Inflammatory macrophage (primary cell): ENCODE measurements around the gene RFC5.
"Not testable (repeated sequence)": the region's sequence is repeated elsewhere in the genome, so short reads cannot be mapped to it uniquely, and the experiment has no call there.

Source experiments
- DNase-seq, 2 donors: peaks; one replicate each; pipeline ENCODE4 v3.0.0-alpha.2; 2020 to 2022

RFC5 gene

GRCh38 chr12:118053071-118053985 lies 36.8 kb downstream of the RFC5 start:
- DNase-seq = no peak

- peak; percentile 62 to 63 for DNase-seq
These were observed 38.6 kb downstream of the RFC5 start for GRCh38 chr12:118055144-118055557.

GRCh38 chr12:118055865-118056773 lies 39.6 kb downstream of the RFC5 start:
- no peak for DNase-seq

- no peak for DNase-seq
These were observed 41.7 kb downstream of the RFC5 start for GRCh38 chr12:118058227-118058626.

- DNase-seq = no peak
These were observed 42.4 kb downstream of the RFC5 start for GRCh38 chr12:118058881-118059280.

GRCh38 chr12:118059341-118060191 lies 43.1 kb downstream of the RFC5 start:
- DNase-seq = peak in 1 of 2 donors; percentile 49

- DNase-seq = peak in 1 of 2 donors; percentile 41
These were observed 44.0 kb downstream of the RFC5 start for GRCh38 chr12:118060301-118061010.

GRCh38 chr12:118061011-118061872 lies 44.7 kb downstream of the RFC5 start, which contains the start of gene WSB2:
WSB2 (minus strand) TSS chr12:118061179; CDS start chr12:118061048, 131 bp downstream.
- peak; percentile 76 to 89 for DNase-seq

GRCh38 chr12:118061873-118062843 lies 45.7 kb downstream of the RFC5 start:
- DNase-seq = peak; percentile 55 to 59

GRCh38 chr12:118063576-118064391 lies 47.3 kb downstream of the RFC5 start:
- peak; percentile 45 to 51 for DNase-seq

- peak; percentile 45 to 71 for DNase-seq
These were observed 48.1 kb downstream of the RFC5 start for GRCh38 chr12:118064608-118065007.

GRCh38 chr12:118065380-118065779 lies 48.9 kb downstream of the RFC5 start:
- peak; percentile 33 to 41 for DNase-seq

GRCh38 chr12:118068445-118068844 lies 51.9 kb downstream of the RFC5 start:
- DNase-seq = peak; percentile 17 to 48

GRCh38 chr12:118070650-118071049 lies 54.1 kb downstream of the RFC5 start:
- no peak for DNase-seq

GRCh38 chr12:118073768-118074167 lies 57.3 kb downstream of the RFC5 start:
- no peak for DNase-seq

GRCh38 chr12:118081521-118081920 lies 65.0 kb downstream of the RFC5 start:
- not testable (repeated sequence) for DNase-seq
